Smooth muscle cell (in vitro differentiated cells): Measurements from ENCODE around the gene DCXR. TPM values are rescaled to one million over a fixed set of nuclear protein-coding genes. Genes with fewer than 3 reads are reported as not detected.

Source experiments
- DNase-seq: peaks from one replicate; lab custom pipeline; 2025; ENCODE audit not compliant: unreplicated experiment; lab: John Stamatoyannopoulos, UW
- H2AFZ ChIP-seq: fragments of 200-600 bp; sonication (generic); 2 replicates; pipeline ENCODE4 v1.6.0; 2016; ENCODE audit warnings: antibody characterized with exemption, low read depth, mild to moderate bottlenecking
- H3F3A ChIP-seq: fragments of 200-600 bp; sonication (generic); 2 replicates; pipeline ENCODE4 v1.6.0; 2017; ENCODE audit warnings: antibody characterized with exemption, low read depth
- H3K27ac ChIP-seq: fragments of 200-600 bp; sonication (generic); 2 replicates; pipeline ENCODE4 v1.5.1; 2016; ENCODE audit warnings: low read depth, mild to moderate bottlenecking
- H3K27me3 ChIP-seq: fragments of 200-600 bp; sonication (generic); 2 replicates; pipeline ENCODE4 v1.6.1; 2016; ENCODE audit warnings: low read depth, mild to moderate bottlenecking
- H3K36me3 ChIP-seq: fragments of 200-600 bp; sonication (generic); 2 replicates; pipeline ENCODE4 v1.5.1; 2016; ENCODE audit warnings: low read depth
- H3K4me1 ChIP-seq: fragments of 200-600 bp; sonication (generic); 2 replicates; pipeline ENCODE4 v1.5.1; 2016; ENCODE audit warnings: low read depth
- H3K4me2 ChIP-seq: fragments of 200-600 bp; sonication (generic); 2 replicates; pipeline ENCODE4 v1.6.0; 2016; ENCODE audit warnings: mild to moderate bottlenecking
- H3K4me3 ChIP-seq: fragments of 200-600 bp; sonication (generic); 2 replicates; pipeline ENCODE4 v1.5.1; 2016; ENCODE audit warnings: mild to moderate bottlenecking
- H3K79me2 ChIP-seq: fragments of 200-600 bp; sonication (generic); 2 replicates; pipeline ENCODE4 v1.6.0; 2016; ENCODE audit warnings: low read depth, mild to moderate bottlenecking
- H3K9ac ChIP-seq: fragments of 200-600 bp; sonication (generic); 2 replicates; pipeline ENCODE4 v1.6.0; 2016; ENCODE audit warnings: low read depth
- H3K9me3 ChIP-seq: fragments of 200-600 bp; sonication (generic); replicated peaks from 2 replicates; pipeline ENCODE4 v1.5.1; 2016; ENCODE audit warnings: low read depth
- H4K20me1 ChIP-seq: fragments of 200-600 bp; sonication (generic); 2 replicates; pipeline ENCODE4 v1.6.0; 2016; ENCODE audit warnings: low read depth
- CTCF ChIP-seq: fragments of 200-600 bp; sonication (generic); IDR thresholded peaks from 2 replicates; pipeline ENCODE4 v1.5.1; 2017; ENCODE audit warnings: borderline replicate concordance, mild to moderate bottlenecking, antibody characterized with exemption; ENCODE audit not compliant: insufficient read depth, poor library complexity, severe bottlenecking
- WGBS: methylation state at CpG from one replicate; pipeline ENCODE4 v1.1.7; 2016; ENCODE audit warnings: low lambda C conversion rate; 5-methylcytosine and 5-hydroxymethylcytosine counted together
- polyA plus RNA-seq: library from polyadenylated mRNA; unstranded; fragments of >200 nt; fragmentation: Nextera tagmentation; extraction: Ambion mirVana; gene quantifications from 2 replicates; pipeline ENCODE4 v1.2.1, GENCODE V29; 2016
- total RNA-seq: library from RNA; depleted of rRNA; stranded (reverse); fragments of >200 nt; gene quantifications from 2 replicates; pipeline ENCODE4 v1.2.3, GENCODE V29; 2014

The DCXR gene
- total and polyA plus RNA-seq, 2 experiments from 2014 or later, result 34.9 to 89.4 TPM

GRCh38 chr17:82020572-82021106 lies 16.9 kb downstream of the DCXR start:
- no peak for DNase-seq
- Histone ChIP-seq H4K20me1 (peaks cover 27% of the 10 kb centered on the region), H3K4me3 (no peak overlapping the region), H3K79me2 (peaks cover 3% of the 10 kb centered on the region), H3K27me3 (no peaks in the 10 kb centered on the region), H3K9ac (no peak overlapping the region), H3K4me2 (no peak overlapping the region), H3K27ac (no peak overlapping the region), H3K9me3 (no peaks in the 10 kb centered on the region), H3K4me1 (peaks cover 15% of the 10 kb centered on the region), H3K36me3 (no peaks in the 10 kb centered on the region), H2AFZ (no peak overlapping the region), H3F3A (no peaks in the 10 kb centered on the region)
- TF ChIP-seq CTCF, result no peak
- 88% methylated on average over 14 of the region's 14 CpGs for WGBS

GRCh38 chr17:82019690-82020571 lies 17.6 kb downstream of the DCXR start:
- Histone ChIP-seq H3K4me3 (no peak overlapping the region), H3K27me3 (no peaks in the 10 kb centered on the region), H3K4me2 (no peak overlapping the region), H3K79me2 (peaks cover 3% of the 10 kb centered on the region), H3K4me1 (peaks cover 15% of the 10 kb centered on the region), H3F3A (no peaks in the 10 kb centered on the region), H4K20me1 (peaks cover 27% of the 10 kb centered on the region), H3K36me3 (no peaks in the 10 kb centered on the region), H3K9ac (no peak overlapping the region), H3K27ac (no peak overlapping the region), H2AFZ (no peak overlapping the region), H3K9me3 (no peaks in the 10 kb centered on the region)
- WGBS, result 65% methylated on average over 26 of the region's 34 CpGs
- TF ChIP-seq CTCF, result peak; percentile 69
- DNase-seq, result no peak

- DNase-seq, result no peak
- Histone ChIP-seq H3K79me2 (peaks cover 3% of the 10 kb centered on the region), H4K20me1 (peaks cover 27% of the 10 kb centered on the region), H2AFZ (no peak overlapping the region), H3F3A (no peaks in the 10 kb centered on the region), H3K4me3 (no peak overlapping the region), H3K9me3 (no peaks in the 10 kb centered on the region), H3K9ac (no peak overlapping the region), H3K4me1 (peaks cover 12% of the 10 kb centered on the region), H3K4me2 (no peak overlapping the region), H3K36me3 (no peaks in the 10 kb centered on the region), H3K27me3 (no peaks in the 10 kb centered on the region), H3K27ac (no peak overlapping the region)
- WGBS, result 94% methylated on average over 33 of the region's 33 CpGs
- TF ChIP-seq CTCF, result no peak
Observed at GRCh38 chr17:82018989-82019689, 18.4 kb downstream of the DCXR start.
